Mesenchymal stem cell (in vitro differentiated cells and primary cell): ENCODE measurements around the gene WDR3.

Experiments
- DNase-seq: peaks from one replicate; pipeline ENCODE4 v3.0.0-alpha.2; 2013
- H2AFZ ChIP-seq: one replicate; pipeline ENCODE4 v1.6.1; 2013; ENCODE audit warnings: low read depth, mild to moderate bottlenecking, control low read depth, inconsistent platforms, low read length, moderate library complexity
- H2AK5ac ChIP-seq: 2 replicates; pipeline ENCODE4 v1.6.1; 2013; ENCODE audit warnings: low read length, moderate library complexity, mild to moderate bottlenecking, inconsistent platforms; ENCODE audit not compliant: severe bottlenecking
- H2BK120ac ChIP-seq: one replicate; pipeline ENCODE4 v1.6.1; 2013; ENCODE audit warnings: low read depth, mild to moderate bottlenecking, inconsistent platforms, low read length, moderate library complexity
- H2BK12ac ChIP-seq, 2 experiments: one replicate each; pipeline ENCODE4 v1.6.1; 2013; ENCODE audit warnings: inconsistent platforms in 2 of 2, low read length in 2 of 2, mild to moderate bottlenecking in 2 of 2, moderate library complexity in 2 of 2, control low read depth in 1 of 2
- H2BK15ac ChIP-seq: one replicate; pipeline ENCODE4 v1.6.1; 2013; ENCODE audit warnings: mild to moderate bottlenecking, low read depth, inconsistent platforms; ENCODE audit not compliant: poor library complexity, severe bottlenecking
- H2BK5ac ChIP-seq: 2 replicates; pipeline ENCODE4 v1.6.1; 2013; ENCODE audit warnings: low read depth, mild to moderate bottlenecking, low read length, control low read depth, inconsistent platforms; ENCODE audit not compliant: poor library complexity, severe bottlenecking
- H3K14ac ChIP-seq, 2 experiments: one replicate each; pipeline ENCODE4 v1.6.1; 2013; ENCODE audit warnings: inconsistent platforms in 2 of 2, low read length in 2 of 2, control low read depth in 1 of 2, mild to moderate bottlenecking in 1 of 2, moderate library complexity in 1 of 2
- H3K18ac ChIP-seq, 2 experiments: one replicate each; pipeline ENCODE4 v1.6.1; 2013; ENCODE audit warnings: inconsistent platforms in 2 of 2, low read length in 2 of 2, control low read depth in 1 of 2, low read depth in 1 of 2, mild to moderate bottlenecking in 1 of 2
- H3K23ac ChIP-seq, 2 experiments: one replicate each; pipeline ENCODE4 v1.6.1; 2013; ENCODE audit warnings: inconsistent platforms in 2 of 2, low read length in 2 of 2, mild to moderate bottlenecking in 2 of 2, moderate library complexity in 2 of 2, control low read depth in 1 of 2
- H3K27ac ChIP-seq: 2 replicates; pipeline ENCODE4 v1.5.1; 2013; ENCODE audit warnings: mild to moderate bottlenecking, moderate library complexity, low read length, control low read depth, inconsistent platforms; ENCODE audit not compliant: poor library complexity, severe bottlenecking
- H3K27me3 ChIP-seq, 2 experiments: 2 replicates each; pipeline versions ENCODE4 v1.6.1 to v1.7.0; 2013; ENCODE audit warnings: low read length in 2 of 2, mild to moderate bottlenecking in 2 of 2, moderate library complexity in 2 of 2, control low read depth in 1 of 2, inconsistent platforms in 1 of 2; ENCODE audit not compliant: control insufficient read depth in 1 of 2, insufficient read depth in 1 of 2
- H3K36me3 ChIP-seq, 2 experiments: 2 replicates each; pipeline versions ENCODE4 v1.6.1 to v1.7.0; 2013; ENCODE audit warnings: low read length in 2 of 2, control low read depth in 1 of 2, inconsistent platforms in 1 of 2, low read depth in 1 of 2, mild to moderate bottlenecking in 1 of 2; ENCODE audit not compliant: insufficient read depth in 2 of 2, control insufficient read depth in 1 of 2
- H3K4ac ChIP-seq, 2 experiments: one replicate each; pipeline ENCODE4 v1.6.1; 2013; ENCODE audit warnings: inconsistent platforms in 2 of 2, low read length in 2 of 2, mild to moderate bottlenecking in 2 of 2, moderate library complexity in 2 of 2, control low read depth in 1 of 2, low read depth in 1 of 2
- H3K4me1 ChIP-seq: 2 replicates; pipeline ENCODE4 v1.6.1; 2013; ENCODE audit warnings: low read depth, low read length, control low read depth; ENCODE audit not compliant: control insufficient read depth, insufficient read depth
- H3K4me2 ChIP-seq: 2 replicates; pipeline ENCODE4 v1.6.1; 2013; ENCODE audit warnings: low read length, mild to moderate bottlenecking, inconsistent platforms; ENCODE audit not compliant: poor library complexity, severe bottlenecking
- H3K4me3 ChIP-seq, 2 experiments: 2 replicates each; pipeline versions ENCODE4 v1.5.1 to v1.7.0; 2013; ENCODE audit warnings: low read length in 2 of 2, mild to moderate bottlenecking in 2 of 2, control low read depth in 1 of 2, low read depth in 1 of 2; ENCODE audit not compliant: insufficient read depth in 1 of 2
- H3K79me1 ChIP-seq: replicated peaks from 2 replicates; pipeline ENCODE4 v1.6.1; 2013; ENCODE audit warnings: mild to moderate bottlenecking, control low read depth, low read length, inconsistent platforms; ENCODE audit not compliant: poor library complexity, severe bottlenecking
- H3K9ac ChIP-seq: 2 replicates; pipeline ENCODE4 v1.7.0; 2013; ENCODE audit warnings: mild to moderate bottlenecking, low read length, moderate library complexity
- H3K9me3 ChIP-seq: 2 replicates; pipeline ENCODE4 v1.7.0; 2013; ENCODE audit warnings: mild to moderate bottlenecking, low read length; ENCODE audit not compliant: control insufficient read depth
- H4K8ac ChIP-seq: one replicate; pipeline ENCODE4 v1.6.1; 2013; ENCODE audit warnings: inconsistent platforms, mild to moderate bottlenecking, low read length, moderate library complexity
- H4K91ac ChIP-seq: one replicate; pipeline ENCODE4 v1.6.1; 2013; ENCODE audit warnings: mild to moderate bottlenecking, low read length, inconsistent platforms
- WGBS: methylation state at CpG from one replicate; pipeline ENCODE4 v1.1.7; 2013; ENCODE audit warnings: mixed read lengths; 5-methylcytosine and 5-hydroxymethylcytosine counted together

Gene WDR3

GRCh38 chr1:118008011-118008410, 78.5 kb downstream of the WDR3 start:
- Histone ChIP-seq H3K23ac (no peak overlapping the region), H3K4ac (no peak overlapping the region), H3K4me3 (no peak overlapping the region), H2BK5ac (no peak overlapping the region), H3K14ac (no peak overlapping the region), H2AK5ac (no peak overlapping the region), H2AFZ (no peak overlapping the region), H3K18ac (no peak overlapping the region), H4K91ac (no peak overlapping the region), H3K9me3 (no peaks in the 10 kb centered on the region), H4K8ac (no peak overlapping the region), H3K4me2 (no peak overlapping the region), H3K27ac (no peak overlapping the region), H3K36me3 (no peaks in the 10 kb centered on the region), H3K79me1 (no peaks in the 10 kb centered on the region), H2BK12ac (no peak overlapping the region), H2BK120ac (no peak overlapping the region), H3K9ac (no peak overlapping the region), H2BK15ac (no peak overlapping the region), H3K27me3 (no peaks in the 10 kb centered on the region), H3K4me1 (no peaks in the 10 kb centered on the region)
- DNase-seq = no peak
- WGBS = 90% methylated on average over 7 of the region's 7 CpGs

- no peak for DNase-seq
Observed at GRCh38 chr1:118012515-118013124, 83.1 kb downstream of the WDR3 start.

GRCh38 chr1:118013336-118013735, 83.8 kb downstream of the WDR3 start:
- Histone ChIP-seq H2BK15ac (no peak overlapping the region), H3K18ac (no peak overlapping the region), H3K4me2 (no peak overlapping the region), H3K4me3 (no peak overlapping the region), H2BK5ac (no peak overlapping the region), H3K4ac (no peak overlapping the region), H3K9ac (no peak overlapping the region), H3K14ac (no peak overlapping the region), H2AK5ac (no peak overlapping the region), H3K4me1 (no peaks in the 10 kb centered on the region), H3K9me3 (no peaks in the 10 kb centered on the region), H3K79me1 (no peaks in the 10 kb centered on the region), H3K27ac (no peak overlapping the region), H2AFZ (no peak overlapping the region), H3K36me3 (no peaks in the 10 kb centered on the region), H4K91ac (no peak overlapping the region), H2BK120ac (no peak overlapping the region), H3K27me3 (no peaks in the 10 kb centered on the region), H2BK12ac (no peak overlapping the region), H4K8ac (no peak overlapping the region), H3K23ac (no peak overlapping the region)
- no peak for DNase-seq
- WGBS = 95% methylated on average over 3 of the region's 6 CpGs

More at GRCh38 chr1:118012515-118013124, 83.1 kb downstream of the WDR3 start:
- Histone ChIP-seq H2AFZ (no peak overlapping the region), H3K4ac (no peak overlapping the region), H3K23ac (no peak overlapping the region), H3K14ac (no peak overlapping the region), H3K4me3 (no peak overlapping the region), H3K4me1 (no peaks in the 10 kb centered on the region), H3K79me1 (no peaks in the 10 kb centered on the region), H2AK5ac (no peak overlapping the region), H2BK15ac (no peak overlapping the region), H3K18ac (no peak overlapping the region), H3K36me3 (no peaks in the 10 kb centered on the region), H2BK120ac (no peak overlapping the region), H3K9ac (no peak overlapping the region), H3K27ac (no peak overlapping the region), H4K91ac (no peak overlapping the region), H4K8ac (no peak overlapping the region), H2BK5ac (no peak overlapping the region), H2BK12ac (no peak overlapping the region), H3K9me3 (no peaks in the 10 kb centered on the region), H3K4me2 (no peak overlapping the region), H3K27me3 (no peaks in the 10 kb centered on the region)
- 87% methylated on average over 6 of the region's 6 CpGs for WGBS

- no peak overlapping the region for H3K9ac ChIP-seq
- no peak overlapping the region for H2AFZ ChIP-seq
- no peak overlapping the region for H2BK5ac ChIP-seq
- no peaks in the 10 kb centered on the region for H3K36me3 ChIP-seq
- no peak for DNase-seq
- H4K8ac ChIP-seq = no peak overlapping the region
- no peak overlapping the region for H3K4me3 ChIP-seq
- no peaks in the 10 kb centered on the region for H3K9me3 ChIP-seq
- H2BK15ac ChIP-seq = no peak overlapping the region
- no peaks in the 10 kb centered on the region for H3K27me3 ChIP-seq
- H3K4me2 ChIP-seq = no peak overlapping the region
- H3K14ac ChIP-seq = no peak overlapping the region
- no peak overlapping the region for H3K27ac ChIP-seq
- no peak overlapping the region for H2BK12ac ChIP-seq
- no peak overlapping the region for H3K18ac ChIP-seq
- H3K4ac ChIP-seq = no peak overlapping the region
- H3K79me1 ChIP-seq = no peaks in the 10 kb centered on the region
- H4K91ac ChIP-seq = no peak overlapping the region
- H2AK5ac ChIP-seq = no peak overlapping the region
- no peak overlapping the region for H2BK120ac ChIP-seq
- no peak overlapping the region for H3K23ac ChIP-seq
- H3K4me1 ChIP-seq = no peaks in the 10 kb centered on the region
Observed at GRCh38 chr1:118013938-118014337, 84.4 kb downstream of the WDR3 start.
